ENCODE measurements around the gene NFIA.

NFIA gene

DNA sequence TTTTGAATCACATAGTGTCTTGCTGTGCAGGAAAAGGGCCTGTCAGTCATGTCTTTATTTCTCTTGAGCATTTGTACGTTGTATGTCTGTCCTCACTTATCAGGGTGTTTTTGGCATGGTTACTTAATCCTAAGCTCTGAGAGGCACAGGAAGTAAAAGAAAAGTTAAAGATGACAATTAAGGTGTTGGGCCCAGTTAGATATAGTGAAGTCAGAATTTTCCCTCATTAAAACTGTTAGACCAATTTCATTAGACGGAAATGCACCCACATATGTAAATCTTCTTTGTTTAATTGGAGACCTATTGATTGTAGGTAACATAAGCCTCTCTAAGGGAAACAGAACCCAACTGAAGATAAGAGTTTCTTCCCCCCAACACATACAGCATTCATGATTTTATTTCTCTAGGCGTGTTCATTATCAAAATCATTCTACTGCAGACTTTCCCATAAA is 21.9 kb downstream of the NFIA start:
- Histone ChIP-seq H3K18ac (ENCODE audit: low read length) (no peak overlapping the region), H4K8ac (ENCODE audit: low read depth, low read length) (no peak overlapping the region), H3K27me3 (ENCODE audit: insufficient read depth, low read length) (no peaks in the 10 kb centered on the region), H3K36me3 (ENCODE audit: control insufficient read depth in 1 of 2, insufficient read depth in 2 of 2, low read length in 2 of 2) (no peaks in the 10 kb centered on the region), H2AK5ac (ENCODE audit: low read length) (no peak overlapping the region), H3K79me2 (ENCODE audit: control insufficient read depth, insufficient read depth, low read length, poor library complexity) (no peaks in the 10 kb centered on the region), H3K27ac (ENCODE audit: low read depth, low read length) (no peak overlapping the region), H2BK120ac (ENCODE audit: insufficient read depth, low read length, poor library complexity) (no peak overlapping the region), H3K79me1 (ENCODE audit: low read length) (no peaks in the 10 kb centered on the region), H2BK5ac (ENCODE audit: low read depth, low read length, poor library complexity) (no peak overlapping the region), H4K12ac (ENCODE audit: low read depth, low read length) (no peak overlapping the region), H4K91ac (ENCODE audit: low read depth, low read length) (no peak overlapping the region), H3K4me2 (ENCODE audit: low read length) (no peak overlapping the region), H3K9ac (ENCODE audit: low read length) (no peak overlapping the region), H3K4me3 (ENCODE audit: low read depth, low read length) (no peak overlapping the region), H3K23ac (ENCODE audit: low read length) (no peak overlapping the region), H3K4ac (ENCODE audit: low read depth, low read length) (no peak overlapping the region), H2BK12ac (ENCODE audit: low read length) (no peak overlapping the region), H3K4me1 (ENCODE audit: control insufficient read depth in 1 of 2, insufficient read depth in 2 of 2, low read length in 2 of 2) (no peaks in the 10 kb centered on the region), H3K14ac (ENCODE audit: low read length) (no peak overlapping the region), H2AFZ (ENCODE audit: insufficient read depth, low read length, poor library complexity) (no peak overlapping the region), H3K9me3 (ENCODE audit: insufficient read depth, low read depth, low read length) (no peaks in the 10 kb centered on the region)
- no CpG with 5 or more reads among the region's 3 CpGs for WGBS (ENCODE audit: extremely low coverage, insufficient coverage, insufficient read length)
- DNase-seq, result no peak

DNA sequence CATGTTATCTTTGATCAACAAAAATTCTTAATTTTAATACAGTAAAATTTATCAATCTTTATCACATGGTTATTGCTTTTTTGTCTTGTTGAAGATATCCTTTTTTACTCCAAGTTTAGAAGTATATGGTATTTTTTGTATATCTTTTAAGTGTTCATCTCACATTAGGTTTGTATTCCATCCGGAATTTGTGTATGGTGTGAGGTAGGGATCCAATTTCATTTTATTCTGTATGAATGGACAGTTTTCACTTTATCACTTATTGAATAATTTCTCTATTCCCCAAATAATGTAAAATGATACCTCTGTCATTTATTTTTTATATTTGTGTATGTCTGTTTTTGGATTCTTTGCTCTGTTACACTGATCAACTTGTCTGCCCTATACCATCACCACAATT is 25.3 kb downstream of the NFIA start:
- H3K23ac ChIP-seq (ENCODE audit: low read length), result no peak overlapping the region
- no peak overlapping the region for H4K91ac ChIP-seq (ENCODE audit: low read depth, low read length)
- H3K14ac ChIP-seq (ENCODE audit: low read length), result no peak overlapping the region
- WGBS (ENCODE audit: extremely low coverage, insufficient coverage, insufficient read length), result no CpG with 5 or more reads among the region's 1 CpG
- no peak overlapping the region for H2BK12ac ChIP-seq (ENCODE audit: low read length)
- no peak overlapping the region for H2AK5ac ChIP-seq (ENCODE audit: low read length)
- H3K4me2 ChIP-seq (ENCODE audit: low read length), result no peak overlapping the region
- H3K36me3 ChIP-seq (ENCODE audit: control insufficient read depth in 1 of 2, insufficient read depth in 2 of 2, low read length in 2 of 2), result no peaks in the 10 kb centered on the region
- H3K4me3 ChIP-seq (ENCODE audit: low read depth, low read length), result no peak overlapping the region
- H3K79me1 ChIP-seq (ENCODE audit: low read length), result no peaks in the 10 kb centered on the region
- no peaks in the 10 kb centered on the region for H3K9me3 ChIP-seq (ENCODE audit: insufficient read depth, low read depth, low read length)
- no peak overlapping the region for H2BK120ac ChIP-seq (ENCODE audit: insufficient read depth, low read length, poor library complexity)
- no peak overlapping the region for H3K27ac ChIP-seq (ENCODE audit: low read depth, low read length)
- no peak overlapping the region for H4K12ac ChIP-seq (ENCODE audit: low read depth, low read length)
- no peaks in the 10 kb centered on the region for H3K27me3 ChIP-seq (ENCODE audit: insufficient read depth, low read length)
- H2AFZ ChIP-seq (ENCODE audit: insufficient read depth, low read length, poor library complexity), result no peak overlapping the region
- H3K4ac ChIP-seq (ENCODE audit: low read depth, low read length), result no peak overlapping the region
- H3K4me1 ChIP-seq (ENCODE audit: control insufficient read depth in 1 of 2, insufficient read depth in 2 of 2, low read length in 2 of 2), result no peaks in the 10 kb centered on the region
- H4K8ac ChIP-seq (ENCODE audit: low read depth, low read length), result no peak overlapping the region
- no peak overlapping the region for H2BK5ac ChIP-seq (ENCODE audit: low read depth, low read length, poor library complexity)
- H3K18ac ChIP-seq (ENCODE audit: low read length), result no peak overlapping the region
- H3K9ac ChIP-seq (ENCODE audit: low read length), result no peak overlapping the region
- no peaks in the 10 kb centered on the region for H3K79me2 ChIP-seq (ENCODE audit: control insufficient read depth, insufficient read depth, low read length, poor library complexity)
- no peak for DNase-seq

GRCh38 chr1:61109158-61109557 is 26.8 kb downstream of the NFIA start:
- Histone ChIP-seq H2BK5ac (ENCODE audit: low read depth, low read length, poor library complexity) (no peak overlapping the region), H3K27ac (ENCODE audit: low read depth, low read length) (no peak overlapping the region), H4K8ac (ENCODE audit: low read depth, low read length) (no peak overlapping the region), H3K4ac (ENCODE audit: low read depth, low read length) (no peak overlapping the region), H2AFZ (ENCODE audit: insufficient read depth, low read length, poor library complexity) (no peak overlapping the region), H3K4me1 (ENCODE audit: control insufficient read depth in 1 of 2, insufficient read depth in 2 of 2, low read length in 2 of 2) (no peaks in the 10 kb centered on the region), H3K14ac (ENCODE audit: low read length) (no peak overlapping the region), H3K79me2 (ENCODE audit: control insufficient read depth, insufficient read depth, low read length, poor library complexity) (no peaks in the 10 kb centered on the region), H2AK5ac (ENCODE audit: low read length) (no peak overlapping the region), H3K36me3 (ENCODE audit: control insufficient read depth in 1 of 2, insufficient read depth in 2 of 2, low read length in 2 of 2) (no peaks in the 10 kb centered on the region), H3K18ac (ENCODE audit: low read length) (no peak overlapping the region), H2BK120ac (ENCODE audit: insufficient read depth, low read length, poor library complexity) (no peak overlapping the region), H3K23ac (ENCODE audit: low read length) (no peak overlapping the region), H3K9ac (ENCODE audit: low read length) (no peak overlapping the region), H2BK12ac (ENCODE audit: low read length) (no peak overlapping the region), H3K79me1 (ENCODE audit: low read length) (no peaks in the 10 kb centered on the region), H3K4me3 (ENCODE audit: low read depth, low read length) (no peak overlapping the region), H3K4me2 (ENCODE audit: low read length) (no peak overlapping the region), H3K27me3 (ENCODE audit: insufficient read depth, low read length) (no peaks in the 10 kb centered on the region), H4K91ac (ENCODE audit: low read depth, low read length) (no peak overlapping the region), H3K9me3 (ENCODE audit: insufficient read depth, low read depth, low read length) (no peaks in the 10 kb centered on the region), H4K12ac (ENCODE audit: low read depth, low read length) (no peak overlapping the region)
- no CpG with 5 or more reads among the region's 1 CpG for WGBS (ENCODE audit: extremely low coverage, insufficient coverage, insufficient read length)
- DNase-seq, result no peak

DNA sequence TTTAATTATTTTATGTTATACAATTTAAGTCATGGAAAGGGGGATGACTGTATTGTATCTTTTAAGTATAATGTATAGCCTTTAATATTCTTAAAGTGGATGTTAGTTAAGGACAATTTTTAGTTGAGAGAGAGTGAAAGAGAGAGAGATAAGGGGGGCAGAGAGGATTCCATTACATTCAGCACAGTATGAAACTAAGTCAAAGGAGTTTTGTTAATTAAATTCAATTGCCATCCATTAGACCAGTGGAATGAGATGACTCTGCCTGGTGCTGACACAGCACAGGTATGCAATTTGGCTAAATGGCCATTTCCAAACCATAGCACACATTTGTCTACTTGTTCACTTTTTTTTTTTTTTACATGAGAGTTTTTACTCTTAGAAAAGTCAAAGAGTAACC is 27.5 kb downstream of the NFIA start:
- Histone ChIP-seq H3K18ac (ENCODE audit: low read length) (no peak overlapping the region), H3K27me3 (ENCODE audit: insufficient read depth, low read length) (no peaks in the 10 kb centered on the region), H3K79me1 (ENCODE audit: low read length) (no peaks in the 10 kb centered on the region), H3K36me3 (ENCODE audit: control insufficient read depth in 1 of 2, insufficient read depth in 2 of 2, low read length in 2 of 2) (no peaks in the 10 kb centered on the region), H3K4me1 (ENCODE audit: control insufficient read depth in 1 of 2, insufficient read depth in 2 of 2, low read length in 2 of 2) (no peaks in the 10 kb centered on the region), H2AFZ (ENCODE audit: insufficient read depth, low read length, poor library complexity) (no peak overlapping the region), H3K4me2 (ENCODE audit: low read length) (no peak overlapping the region), H3K79me2 (ENCODE audit: control insufficient read depth, insufficient read depth, low read length, poor library complexity) (no peaks in the 10 kb centered on the region), H3K9ac (ENCODE audit: low read length) (no peak overlapping the region), H2BK12ac (ENCODE audit: low read length) (no peak overlapping the region), H2AK5ac (ENCODE audit: low read length) (no peak overlapping the region), H3K4me3 (ENCODE audit: low read depth, low read length) (no peak overlapping the region), H3K27ac (ENCODE audit: low read depth, low read length) (no peak overlapping the region), H3K9me3 (ENCODE audit: insufficient read depth, low read depth, low read length) (no peaks in the 10 kb centered on the region), H2BK120ac (ENCODE audit: insufficient read depth, low read length, poor library complexity) (no peak overlapping the region), H4K12ac (ENCODE audit: low read depth, low read length) (no peak overlapping the region), H2BK5ac (ENCODE audit: low read depth, low read length, poor library complexity) (no peak overlapping the region), H4K8ac (ENCODE audit: low read depth, low read length) (no peak overlapping the region), H3K14ac (ENCODE audit: low read length) (no peak overlapping the region), H3K4ac (ENCODE audit: low read depth, low read length) (no peak overlapping the region), H4K91ac (ENCODE audit: low read depth, low read length) (no peak overlapping the region), H3K23ac (ENCODE audit: low read length) (no peak overlapping the region)
- no peak for DNase-seq

Measured in trophoblast cell (in vitro differentiated cells and primary cell).